MM.1S (cell line): ENCODE measurements around the gene R3HDM4.

Experiments used
- DNase-seq: peaks from one replicate; pipeline ENCODE4 v3.0.0-alpha.2; 2015
- H2AFZ ChIP-seq: fragments of 300-600 bp; sonication (generic); 2 replicates; pipeline ENCODE4 v1.6.0; 2016; ENCODE audit warnings: antibody characterized with exemption, low read length
- H3F3A ChIP-seq: fragments of 300-600 bp; sonication (generic); 2 replicates; pipeline ENCODE4 v1.6.1; 2016; ENCODE audit warnings: mild to moderate bottlenecking, antibody characterized with exemption, low read length, moderate library complexity, mixed read lengths; ENCODE audit not compliant: insufficient read depth
- H3K27ac ChIP-seq: fragments of 300-600 bp; sonication (generic); 2 replicates; pipeline ENCODE4 v1.5.1; 2016; ENCODE audit warnings: mild to moderate bottlenecking, low read length
- H3K27me3 ChIP-seq: fragments of 300-600 bp; sonication (generic); replicated peaks from 2 replicates; pipeline ENCODE4 v1.6.0; 2016; ENCODE audit warnings: low read length; ENCODE audit not compliant: insufficient read depth
- H3K36me3 ChIP-seq: fragments of 300-600 bp; sonication (generic); replicated peaks from 2 replicates; pipeline ENCODE4 v1.6.1; 2016; ENCODE audit warnings: mild to moderate bottlenecking, low read length, mixed read lengths; ENCODE audit not compliant: insufficient read depth
- H3K4me1 ChIP-seq: fragments of 300-600 bp; sonication (generic); 2 replicates; pipeline ENCODE4 v1.6.1; 2016; ENCODE audit warnings: low read length, mixed read lengths
- H3K4me2 ChIP-seq: fragments of 300-600 bp; sonication (generic); 2 replicates; pipeline ENCODE4 v1.6.0; 2016; ENCODE audit warnings: low read depth, low read length
- H3K4me3 ChIP-seq: fragments of 300-600 bp; sonication (generic); 2 replicates; pipeline ENCODE4 v1.5.1; 2016; ENCODE audit warnings: low read length, mixed read lengths
- H3K79me2 ChIP-seq: fragments of 300-600 bp; sonication (generic); 2 replicates; pipeline ENCODE4 v1.6.1; 2016; ENCODE audit warnings: mixed run types, low read length, mixed read lengths
- H3K9ac ChIP-seq: fragments of 300-600 bp; sonication (generic); 2 replicates; pipeline ENCODE4 v1.6.1; 2016; ENCODE audit warnings: low read length, mixed read lengths
- H3K9me2 ChIP-seq: fragments of 300-600 bp; sonication (generic); replicated peaks from 2 replicates; pipeline ENCODE4 v1.6.1; 2016; ENCODE audit warnings: mild to moderate bottlenecking, low read length, mixed read lengths; ENCODE audit not compliant: insufficient read depth
- H3K9me3 ChIP-seq: fragments of 300-600 bp; sonication (generic); replicated peaks from 2 replicates; pipeline ENCODE4 v1.6.1; 2016; ENCODE audit warnings: mild to moderate bottlenecking, low read length, mixed read lengths; ENCODE audit not compliant: insufficient read depth
- H4K20me1 ChIP-seq: fragments of 300-600 bp; sonication (generic); 2 replicates; pipeline ENCODE4 v1.6.1; 2016; ENCODE audit warnings: mild to moderate bottlenecking, low read length, moderate library complexity, mixed read lengths; ENCODE audit not compliant: insufficient read depth
- CTCF ChIP-seq: fragments of 300-600 bp; sonication (generic); IDR thresholded peaks from 2 replicates; pipeline ENCODE4 v1.5.1; 2016; ENCODE audit warnings: antibody characterized with exemption, low read length, mixed read lengths
- EZH2 ChIP-seq: fragments of 300-600 bp; sonication (generic); optimal IDR thresholded peaks from 2 replicates; pipeline ENCODE3; 2017; ENCODE audit warnings: low read depth, mild to moderate bottlenecking, antibody characterized with exemption, low read length, mixed read lengths
- EZH2phosphoT487 ChIP-seq: fragments of 300-600 bp; sonication (generic); IDR thresholded peaks from 2 replicates; pipeline ENCODE4 v1.6.1; 2018; ENCODE audit warnings: antibody characterized with exemption, low read length

Gene R3HDM4

GRCh38 chr19:858284-858683, 54.7 kb downstream of the R3HDM4 start:
- Histone ChIP-seq H3K9me3 (no peaks in the 10 kb centered on the region), H2AFZ (no peak overlapping the region), H3K4me3 (no peak overlapping the region), H3K4me1 (peaks cover 5% of the 10 kb centered on the region), H3K79me2 (no peaks in the 10 kb centered on the region), H3K9ac (no peak overlapping the region), H3K27me3 (peaks cover 50% of the 10 kb centered on the region), H4K20me1 (no peaks in the 10 kb centered on the region), H3K4me2 (no peak overlapping the region), H3F3A (no peaks in the 10 kb centered on the region), H3K9me2 (no peaks in the 10 kb centered on the region), H3K36me3 (no peaks in the 10 kb centered on the region), H3K27ac (no peak overlapping the region)
- no peak for DNase-seq
- TF ChIP-seq CTCF (no peak), EZH2 (no peak), EZH2phosphoT487 (no peak)

DNA sequence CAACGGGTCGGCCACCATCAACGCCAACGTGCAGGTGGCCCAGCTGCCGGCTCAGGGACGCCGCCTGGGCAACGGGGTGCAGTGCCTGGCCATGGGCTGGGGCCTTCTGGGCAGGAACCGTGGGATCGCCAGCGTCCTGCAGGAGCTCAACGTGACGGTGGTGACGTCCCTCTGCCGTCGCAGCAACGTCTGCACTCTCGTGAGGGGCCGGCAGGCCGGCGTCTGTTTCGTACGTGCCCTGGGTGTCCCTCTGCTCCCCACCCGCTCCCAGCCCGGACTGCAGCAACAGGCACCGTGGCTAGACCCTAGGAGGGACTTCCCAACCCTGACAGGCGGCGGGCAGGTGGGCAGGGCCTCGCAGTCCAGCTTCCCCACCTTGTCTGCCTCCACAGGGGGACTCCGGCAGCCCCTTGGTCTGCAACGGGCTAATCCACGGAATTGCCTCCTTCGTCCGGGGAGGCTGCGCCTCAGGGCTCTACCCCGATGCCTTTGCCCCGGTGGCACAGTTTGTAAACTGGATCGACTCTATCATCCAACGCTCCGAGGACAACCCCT, 57.4 kb downstream of the R3HDM4 start:
- no peaks in the 10 kb centered on the region for H3K9me3 ChIP-seq
- H4K20me1 ChIP-seq = no peaks in the 10 kb centered on the region
- no peaks in the 10 kb centered on the region for H3K9me2 ChIP-seq
- no peak overlapping the region for H2AFZ ChIP-seq
- H3K79me2 ChIP-seq = no peaks in the 10 kb centered on the region
- no peaks in the 10 kb centered on the region for H3K4me1 ChIP-seq
- H3F3A ChIP-seq = no peaks in the 10 kb centered on the region
- H3K4me2 ChIP-seq = no peak overlapping the region
- H3K9ac ChIP-seq = no peak overlapping the region
- H3K4me3 ChIP-seq = no peak overlapping the region
- TF ChIP-seq EZH2phosphoT487 (no peak), CTCF (no peak), EZH2 (no peak)
- H3K27ac ChIP-seq = no peak overlapping the region
- peaks cover 70% of the 10 kb centered on the region for H3K27me3 ChIP-seq
- no peaks in the 10 kb centered on the region for H3K36me3 ChIP-seq
- DNase-seq = no peak

DNA sequence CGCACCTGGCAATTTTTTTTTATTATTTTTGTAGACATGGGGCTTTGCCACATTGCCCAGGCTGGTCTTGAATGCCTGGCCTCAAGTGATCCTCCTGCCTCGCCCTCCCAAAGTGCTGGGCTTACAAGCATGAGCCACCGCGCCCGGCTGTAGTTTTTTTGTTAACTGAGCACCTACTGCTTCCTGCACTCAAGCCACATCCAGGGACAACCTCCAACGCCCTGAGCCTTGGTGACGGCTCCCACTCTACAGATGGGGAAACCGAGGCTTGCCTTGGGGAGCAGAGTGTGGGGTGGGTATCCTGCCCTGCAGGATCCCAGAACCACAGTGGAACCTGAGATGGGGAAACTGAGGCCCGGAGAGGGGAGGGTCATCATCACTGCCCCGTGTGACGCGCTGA, 57.9 kb downstream of the R3HDM4 start:
- H3K9me3 ChIP-seq = no peaks in the 10 kb centered on the region
- TF ChIP-seq EZH2 = no peak
- TF ChIP-seq CTCF = no peak
- no peak for TF ChIP-seq EZH2phosphoT487
- H3K79me2 ChIP-seq = no peaks in the 10 kb centered on the region
- no peak overlapping the region for H3K9ac ChIP-seq
- H3K4me2 ChIP-seq = no peak overlapping the region
- no peaks in the 10 kb centered on the region for H3F3A ChIP-seq
- H4K20me1 ChIP-seq = no peaks in the 10 kb centered on the region
- H3K4me3 ChIP-seq = no peak overlapping the region
- no peaks in the 10 kb centered on the region for H3K4me1 ChIP-seq
- no peaks in the 10 kb centered on the region for H3K36me3 ChIP-seq
- H2AFZ ChIP-seq = no peak overlapping the region
- DNase-seq = no peak
- peaks cover 75% of the 10 kb centered on the region for H3K27me3 ChIP-seq
- no peak overlapping the region for H3K27ac ChIP-seq
- H3K9me2 ChIP-seq = no peaks in the 10 kb centered on the region
